Naive thymus-derived CD4-positive, alpha-beta T cell (primary cell): Measurements from ENCODE around the gene NEK8. TPM values are rescaled to one million over a fixed set of nuclear protein-coding genes. Genes with fewer than 3 reads are reported as not detected.
A peak's percentile ranks its signal among the peaks of the same experiment; 100 is the strongest.

Experiments
- ATAC-seq: fragments of 150-1000 bp; cut with Tn5 transposase; 2 replicates; pipeline ENCODE4 v1.10.0; 2021; ENCODE audit warnings: mild to moderate bottlenecking, moderate library complexity
- CTCF ChIA-PET: fragments of 350-600 bp; sonication (Branson Sonifier 250); formaldehyde crosslinking; loops from one replicate; lab custom pipeline; 2021; ENCODE audit warnings: antibody characterized with exemption; lab: Charles Lee
- POLR2A ChIA-PET: fragments of 350-600 bp; sonication (Branson Sonifier 250); formaldehyde crosslinking; loops from one replicate; lab custom pipeline; 2021; ENCODE audit warnings: antibody characterized with exemption, inconsistent platforms; lab: Charles Lee
- DNase-seq, 9 donors: peaks; one replicate each; pipeline versions ENCODE4 v3.0.0 to v3.0.0-alpha.2; 2020 to 2022; ENCODE audit warnings: mixed read lengths in 1 of 9
- H3K27ac ChIP-seq: one replicate; pipeline ENCODE4 v1.7.0; 2013; ENCODE audit warnings: mild to moderate bottlenecking, low read depth, low read length, moderate library complexity
- H3K27me3 ChIP-seq, 2 donors: one replicate each; pipeline ENCODE4 v1.7.0; 2013; ENCODE audit warnings: low read length in 2 of 2, mild to moderate bottlenecking in 2 of 2, moderate library complexity in 2 of 2; ENCODE audit not compliant: control insufficient read depth in 2 of 2, insufficient read depth in 2 of 2
- H3K36me3 ChIP-seq, 3 experiments: 1 replicate in 2 of 3; 2 replicates in 1 of 3; pipeline ENCODE4 v1.7.0; 2013; ENCODE audit warnings: low read length in 3 of 3, mild to moderate bottlenecking in 3 of 3, moderate library complexity in 1 of 3; ENCODE audit not compliant: insufficient read depth in 3 of 3, control insufficient read depth in 2 of 3
- H3K4me1 ChIP-seq, 2 donors: one replicate each; pipeline ENCODE4 v1.7.0; 2013; ENCODE audit warnings: low read length in 2 of 2, mild to moderate bottlenecking in 2 of 2, moderate library complexity in 1 of 2; ENCODE audit not compliant: control insufficient read depth in 2 of 2, insufficient read depth in 2 of 2
- H3K4me3 ChIP-seq: 2 replicates; pipeline ENCODE4 v1.7.0; 2013; ENCODE audit warnings: mild to moderate bottlenecking, low read length
- H3K9me3 ChIP-seq, 3 experiments: 1 replicate in 2 of 3; 2 replicates in 1 of 3; pipeline ENCODE4 v1.7.0; 2013; ENCODE audit warnings: low read length in 3 of 3; ENCODE audit not compliant: control insufficient read depth in 2 of 3
- H3K27ac Mint-ChIP-seq, 9 donors: one replicate each; pipeline ENCODE4 v1.8.0; 2020 to 2022; ENCODE audit warnings: mixed read lengths in 9 of 9, mild to moderate bottlenecking in 8 of 9, moderate library complexity in 5 of 9, inconsistent platforms in 2 of 9
- H3K27me3 Mint-ChIP-seq, 5 donors: one replicate each; pipeline ENCODE4 v1.8.0; 2021 to 2022; ENCODE audit warnings: mixed read lengths in 5 of 5, mild to moderate bottlenecking in 1 of 5
- H3K36me3 Mint-ChIP-seq, 5 donors: one replicate each; pipeline ENCODE4 v1.8.0; 2020 to 2022; ENCODE audit warnings: mixed read lengths in 5 of 5, mild to moderate bottlenecking in 3 of 5, inconsistent platforms in 1 of 5
- H3K4me1 Mint-ChIP-seq, 7 donors: one replicate each; pipeline ENCODE4 v1.8.0; 2020 to 2022; ENCODE audit warnings: mixed read lengths in 7 of 7, mild to moderate bottlenecking in 3 of 7, inconsistent platforms in 1 of 7
- H3K4me3 Mint-ChIP-seq, 10 donors: one replicate each; pipeline ENCODE4 v1.8.0; 2020 to 2022; ENCODE audit warnings: mild to moderate bottlenecking in 10 of 10, mixed read lengths in 10 of 10, moderate library complexity in 6 of 10, inconsistent platforms in 2 of 10
- H3K9me3 Mint-ChIP-seq, 11 donors: one replicate each; pipeline ENCODE4 v1.8.0; 2020 to 2022; ENCODE audit warnings: mixed read lengths in 11 of 11, mild to moderate bottlenecking in 4 of 11, inconsistent platforms in 1 of 11, moderate library complexity in 1 of 11
- intact Hi-C, 2 donors: fragments of 100-400 bp; cut with micrococcal nuclease; formaldehyde crosslinking; loops; one replicate each; pipeline ENCODE4 v1.15.1; 2023
- polyA plus RNA-seq, 2 donors: library from polyadenylated mRNA; unstranded; fragments of 300-500 nt; fragmentation: Illumina TruSeq; gene quantifications; one replicate each; pipeline ENCODE4 v1.2.3, GENCODE V29; 2021
- total RNA-seq, 6 experiments: library from RNA in 5 of 6; stranded (reverse) in 5 of 6; gene quantifications; 1 replicate in 5 of 6; 2 replicates in 1 of 6; pipeline ENCODE4 v1.2.3 and lab custom pipeline; 2021 to 2026

Gene NEK8
- total and polyA plus RNA-seq, 7 experiments from 2014 or later = 3.3 to 12.8 (median 9.5) TPM

GRCh38 chr17:28712705-28713415, 15.7 kb upstream of the NEK8 start:
- ATAC-seq = no peak
- peaks cover 12 to 34% (median 19%) of the 10 kb centered on the region in 7 donors for H3K4me1 Mint-ChIP-seq
- H3K4me3 Mint-ChIP-seq = peak overlapping the region; percentile 76 to 94 (median 90)
- H3K27me3 Mint-ChIP-seq = peaks cover 0 to 14% (median 6%) of the 10 kb centered on the region in 5 donors
- H3K9me3 Mint-ChIP-seq = no peaks in the 10 kb centered on the region
- Histone ChIP-seq H3K27ac (peak overlapping the region; percentile 83), H3K27me3 (no peaks in the 10 kb centered on the region), H3K9me3 (no peaks in the 10 kb centered on the region), H3K4me1 (peaks cover 9 to 12% of the 10 kb centered on the region in 2 donors), H3K36me3 (no peaks in the 10 kb centered on the region), H3K4me3 (peak overlapping the region; percentile 95)
- intact Hi-C loops = loop anchor here in 1 of 2 donors (5.0 kb wide), 2 partner anchors 51 to 116 kb away; partner anchors contain the start of genes SDF2, SPAG5 and SUPT6H
- ChIA-PET POLR2A (interaction anchor here (0.9 to 5.2 kb wide), 8 partner anchors 8 to 239 kb away, joined by 3 to 59 read pairs (median 18); partner anchors contain the start of genes BLTP2, NEK8, PHF12 and RPL23A), CTCF (interaction anchor here (1.2 to 1.3 kb wide), 2 partner anchors 14 to 25 kb away, joined by 3 to 4 read pairs; no protein-coding TSS in a partner anchor)
- H3K36me3 Mint-ChIP-seq = no peaks in the 10 kb centered on the region
- DNase-seq = no peak
- H3K27ac Mint-ChIP-seq = peak overlapping the region; percentile 64 to 98 (median 87)

DNA sequence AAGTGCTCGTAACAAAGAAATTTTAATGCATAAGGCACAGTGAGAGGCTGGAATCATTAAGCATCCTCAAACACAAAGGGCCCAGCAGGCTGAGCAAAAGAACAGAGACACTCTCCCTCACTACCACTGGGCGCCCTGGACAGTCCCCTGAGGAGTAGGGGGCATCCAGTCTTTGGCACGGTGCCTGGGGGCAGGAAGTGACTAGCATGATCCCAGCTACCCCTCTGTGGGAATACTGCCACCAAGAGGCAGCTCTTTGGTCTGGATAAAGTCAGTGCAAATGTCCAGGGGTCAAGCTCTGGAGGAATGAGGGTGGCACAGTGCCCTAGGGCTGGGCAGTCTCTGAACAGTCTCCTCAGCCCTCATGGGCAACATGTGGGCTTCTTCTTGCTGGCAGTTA, 14.3 kb upstream of the NEK8 start:
- Histone ChIP-seq H3K36me3 (no peaks in the 10 kb centered on the region), H3K9me3 (no peaks in the 10 kb centered on the region), H3K4me1 (peaks cover 13 to 15% of the 10 kb centered on the region in 2 donors), H3K27me3 (no peaks in the 10 kb centered on the region), H3K4me3 (no peak overlapping the region), H3K27ac (no peak overlapping the region)
- no peak for DNase-seq
- Mint-ChIP-seq H3K9me3 (peaks cover 0 to 2% (median 0%) of the 10 kb centered on the region in 11 donors), H3K27ac (no peak overlapping the region), H3K36me3 (no peaks in the 10 kb centered on the region), H3K4me3 (peak overlapping the region in 1 of 10 donors; percentile 33), H3K4me1 (peaks cover 16 to 43% (median 27%) of the 10 kb centered on the region in 7 donors), H3K27me3 (peaks cover 0 to 23% (median 6%) of the 10 kb centered on the region in 5 donors)
- intact Hi-C loops = loop anchor here in 1 of 2 donors (5.0 kb wide), 2 partner anchors 52 to 117 kb away; partner anchors contain the start of genes SDF2, SPAG5 and SUPT6H
- no peak for ATAC-seq
- ChIA-PET POLR2A (interaction anchor here (1.1 to 1.2 kb wide), 2 partner anchors 52 to 212 kb away, joined by 3 read pairs; partner anchors contain the start of genes SDF2 and SUPT6H), CTCF (no interaction called here)

- Histone ChIP-seq H3K9me3 (no peaks in the 10 kb centered on the region), H3K36me3 (no peaks in the 10 kb centered on the region), H3K4me1 (peaks cover 15 to 17% of the 10 kb centered on the region in 2 donors), H3K4me3 (no peak overlapping the region), H3K27ac (no peak overlapping the region), H3K27me3 (no peaks in the 10 kb centered on the region)
- Mint-ChIP-seq H3K4me3 (peak overlapping the region in 1 of 10 donors; percentile 21), H3K36me3 (peaks cover 0 to 6% (median 5%) of the 10 kb centered on the region in 5 donors), H3K27ac (peak overlapping the region in 3 of 9 donors; percentile 19 to 41 (median 26)), H3K9me3 (peaks cover 0 to 2% (median 0%) of the 10 kb centered on the region in 11 donors), H3K4me1 (peaks cover 21 to 52% (median 35%) of the 10 kb centered on the region in 7 donors), H3K27me3 (peaks cover 0 to 26% (median 6%) of the 10 kb centered on the region in 5 donors)
- ChIA-PET POLR2A (interaction anchor here (1.0 to 2.6 kb wide), 3 partner anchors 13 to 237 kb away, joined by 3 to 10 read pairs (median 4); partner anchors contain the start of gene NEK8), CTCF (interaction anchor here (0.6 kb wide), 2 partner anchors 49 to 77 kb away, joined by 3 to 6 read pairs; no protein-coding TSS in a partner anchor)
- intact Hi-C loops = loop anchor here in 1 of 2 donors (5.0 kb wide), 1 partner anchor 37 kb away; no protein-coding TSS in a partner anchor
- no peak for ATAC-seq
- no peak for DNase-seq
Observed at GRCh38 chr17:28715217-28715616, 13.4 kb upstream of the NEK8 start.

- Histone ChIP-seq H3K36me3 (peaks cover 7 to 10% (median 7%) of the 10 kb centered on the region in 3 experiments), H3K27ac (peak overlapping the region; percentile 52), H3K4me3 (no peak overlapping the region), H3K27me3 (no peaks in the 10 kb centered on the region), H3K4me1 (peaks cover 24 to 29% of the 10 kb centered on the region in 2 donors), H3K9me3 (no peaks in the 10 kb centered on the region)
- H3K4me1 Mint-ChIP-seq = peaks cover 24 to 58% (median 38%) of the 10 kb centered on the region in 7 donors
- peak overlapping the region in 3 of 9 donors; percentile 18 to 90 (median 69) for H3K27ac Mint-ChIP-seq
- intact Hi-C loops = loop anchor here in 1 of 2 donors (5.0 kb wide), 1 partner anchor 35 kb away; no protein-coding TSS in a partner anchor
- POLR2A ChIA-PET = interaction anchor here (0.9 to 2.6 kb wide), 3 partner anchors 11 to 182 kb away, joined by 3 to 10 read pairs (median 3); partner anchors contain the start of gene NEK8
- ATAC-seq (no peak), DNase-seq (peak in 3 of 9 donors; percentile 14 to 16 (median 16))
- peaks cover 0 to 2% (median 0%) of the 10 kb centered on the region in 11 donors for H3K9me3 Mint-ChIP-seq
- H3K27me3 Mint-ChIP-seq = peaks cover 0 to 26% (median 6%) of the 10 kb centered on the region in 5 donors
- CTCF ChIA-PET = interaction anchor here (1.6 kb wide), 1 partner anchor 10 kb away, joined by 4 read pairs; no protein-coding TSS in a partner anchor
- H3K36me3 Mint-ChIP-seq = peaks cover 0 to 19% (median 16%) of the 10 kb centered on the region in 5 donors
- peak overlapping the region in 8 of 10 donors; percentile 38 to 87 (median 68) for H3K4me3 Mint-ChIP-seq
Observed at GRCh38 chr17:28716740-28717577, 11.6 kb upstream of the NEK8 start.

DNA sequence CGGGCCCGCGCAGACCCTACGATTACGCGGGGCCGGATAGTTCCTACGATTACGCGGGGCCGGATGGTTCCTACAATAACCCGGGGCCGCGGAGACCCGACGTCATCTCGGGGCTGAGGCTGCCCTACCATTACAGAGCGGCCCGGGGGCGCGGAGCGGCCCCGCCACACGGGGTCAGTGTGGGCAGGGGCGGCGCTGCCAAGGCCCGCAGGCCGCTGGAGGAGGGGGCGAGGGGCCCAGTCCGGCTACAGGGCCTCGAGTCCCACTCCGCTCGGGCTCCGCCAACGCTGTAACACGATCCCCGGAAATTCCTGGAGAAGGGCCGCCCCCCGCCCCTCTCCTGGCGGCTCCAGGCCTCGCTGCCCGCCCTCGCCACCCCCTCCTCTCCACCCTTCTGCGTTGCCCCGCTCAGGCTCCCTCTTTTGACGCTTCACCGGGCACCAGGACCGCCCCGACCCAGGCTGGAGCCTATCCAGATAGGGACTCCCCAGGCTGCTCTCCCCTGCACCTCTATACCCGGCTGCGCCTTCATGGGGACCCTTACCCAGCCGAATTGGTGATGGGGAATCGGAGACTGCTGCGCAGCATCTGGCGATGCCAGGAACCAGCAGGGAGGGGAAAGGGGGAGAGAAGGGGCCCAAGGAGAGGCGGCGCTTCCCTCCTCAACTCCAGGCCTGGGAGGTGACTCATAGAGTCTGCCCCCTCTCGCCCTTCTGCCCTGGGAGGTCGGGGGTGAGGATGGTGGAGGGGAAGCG, 10.8 kb upstream of the NEK8 start, which contains the start of gene RAB34:
Gene RAB34 (minus strand): TSS at position 291 of the 755 bp plus-strand sequence. CDS start 602 bp downstream, outside the sequence.
- H3K4me3 ChIP-seq = no peak within 1 kb of the TSS
- no peaks in the 10 kb centered on the region for H3K27me3 ChIP-seq
- H3K4me3 Mint-ChIP-seq = peak within 1 kb of the TSS; percentile 58 to 99 (median 76)
- intact Hi-C loops = loop anchor here in 1 of 2 donors (2.0 to 5.0 kb wide), 6 partner anchors 35 to 383 kb away; partner anchors contain the start of genes DHRS13, ERAL1, IFT20 and PIGS
- peaks cover 26 to 30% of the 10 kb centered on the region in 2 donors for H3K4me1 ChIP-seq
- no peaks in the 10 kb centered on the region for H3K9me3 ChIP-seq
- POLR2A ChIA-PET = interaction anchor here (2.5 to 4.8 kb wide), 3 partner anchors 7 to 56 kb away, joined by 10 to 59 read pairs (median 21); partner anchors contain the start of genes NEK8, PROCA1, SDF2 and SUPT6H
- peaks cover 0 to 23% (median 19%) of the 10 kb centered on the region in 5 donors for H3K36me3 Mint-ChIP-seq
- H3K27ac ChIP-seq = peak within 1 kb of the TSS; percentile 52
- H3K9me3 Mint-ChIP-seq = peaks cover 0 to 2% (median 0%) of the 10 kb centered on the region in 11 donors
- ATAC-seq = no peak
- CTCF ChIA-PET = no interaction called here
- H3K4me1 Mint-ChIP-seq = peaks cover 17 to 57% (median 35%) of the 10 kb centered on the region in 7 donors
- H3K27me3 Mint-ChIP-seq = peaks cover 0 to 24% (median 6%) of the 10 kb centered on the region in 5 donors
- DNase-seq = peak in 2 of 9 donors; percentile 18 to 21
- H3K36me3 ChIP-seq = peaks cover 14 to 17% (median 14%) of the 10 kb centered on the region in 3 experiments
- peak within 1 kb of the TSS; percentile 59 to 97 (median 85) for H3K27ac Mint-ChIP-seq
